Transverse colon (tissue), 4 donors: ENCODE data around the gene CALY. TPM values are rescaled to one million over a fixed set of nuclear protein-coding genes. Genes with fewer than 3 reads are reported as not detected.

Experiments used
- DNase-seq: peaks from one replicate; pipeline ENCODE4 v3.0.0-alpha.2; 2019
- H3K27ac ChIP-seq, 4 donors: fragments of 200-600 bp; sonication (generic); 2 replicates each; pipeline ENCODE4 v1.5.1; 2016 to 2018; ENCODE audit warnings: inconsistent platforms in 4 of 4
- H3K27me3 ChIP-seq: fragments of 200-600 bp; sonication (generic); 2 replicates; pipeline ENCODE4 v1.5.1; 2017; ENCODE audit warnings: inconsistent platforms
- H3K36me3 ChIP-seq, 4 donors: fragments of 200-600 bp; sonication (generic); 2 replicates each; pipeline ENCODE4 v1.5.1; 2017 to 2019; ENCODE audit warnings: inconsistent platforms in 4 of 4
- H3K4me1 ChIP-seq, 4 donors: fragments of 200-600 bp; sonication (generic); 2 replicates each; pipeline ENCODE4 v1.5.1; 2017 to 2020; ENCODE audit warnings: inconsistent platforms in 4 of 4
- H3K4me3 ChIP-seq, 4 donors: fragments of 200-600 bp; sonication (generic); 1 replicate in 1 of 4; 2 replicates in 3 of 4; pipeline versions ENCODE4 v1.5.1 to v1.6.1; 2017 to 2019; ENCODE audit warnings: inconsistent platforms in 4 of 4
- H3K9me3 ChIP-seq, 2 donors: fragments of 200-600 bp; sonication (generic); 2 replicates each; pipeline ENCODE4 v1.5.1; 2017 to 2019; ENCODE audit warnings: inconsistent platforms in 2 of 2
- EP300 ChIP-seq: sonication (generic); formaldehyde crosslinking; IDR thresholded peaks from one replicate; pipeline ENCODE4 v1.6.1; 2017; ENCODE audit warnings: antibody characterized with exemption, low read depth
- POLR2A ChIP-seq: fragments of 450-650 bp; IDR thresholded peaks from one replicate; pipeline ENCODE4 v1.6.1; 2016; ENCODE audit warnings: antibody characterized with exemption, mild to moderate bottlenecking, moderate library complexity
- POLR2AphosphoS5 ChIP-seq, 3 donors: sonication (generic); formaldehyde crosslinking; IDR thresholded peaks; one replicate each; pipeline ENCODE4 v1.6.1; 2016; ENCODE audit warnings: antibody characterized with exemption in 3 of 3
- WGBS, 2 donors: methylation state at CpG; one replicate each; pipeline ENCODE4 v1.1.5; 2018; ENCODE audit warnings: low coverage in 1 of 2; 5-methylcytosine and 5-hydroxymethylcytosine counted together
- in situ Hi-C, 4 donors: fragments of 200-750 bp; cut with MboI; loops; one replicate each; pipeline versions ENCODE4 v1.15.0 to v1.15.1; 2017; ENCODE audit warnings: low sequenced_read_pairs in 3 of 4, low pct_ligation_motif_present in 1 of 4, low pct_unique_long_range_greater_than_20kb in 1 of 4
- intact Hi-C: fragments of 100-400 bp; cut with DNase I; formaldehyde crosslinking; loops from one replicate; pipeline ENCODE4 v1.15.1; 2023; ENCODE audit warnings: low total_unique reads
- total RNA-seq, 4 donors: library from RNA; depleted of rRNA; stranded (reverse); fragments of >200 nt; gene quantifications; one replicate each; pipeline ENCODE4 v1.1.0, GENCODE V29; 2016
- TF ChIP-seq, protein P1 (sequence below), 5 experiments: fragments of 200-600 bp in 3 of 5; fragments of 450-650 bp in 2 of 5; sonication (generic) in 3 of 5; IDR thresholded peaks; 1 replicate in 2 of 5; 2 replicates in 3 of 5; pipeline ENCODE4 v1.5.1; 2016 to 2017; ENCODE audit warnings: antibody characterized with exemption in 5 of 5, inconsistent platforms in 3 of 5, mild to moderate bottlenecking in 2 of 5, moderate library complexity in 1 of 5

The CALY gene
- total RNA-seq, 4 donors from 2014 or later: 0.82 to 1.3 TPM; not detected in 2

GRCh38 chr10:133359554-133359971 lies 22.9 kb upstream of the CALY start:
- 28 to 33% methylated on average over 1 to 6 of the region's 6 CpGs for WGBS, 2 donors
- H3K4me1 ChIP-seq: peaks cover 5 to 36% (median 25%) of the 10 kb centered on the region in 4 donors
- intact Hi-C loops (no loop called here), in situ Hi-C loops (no loop called here)
- peak overlapping the region; percentile 29 to 81 (median 38) for H3K27ac ChIP-seq
- H3K9me3 ChIP-seq: no peaks in the 10 kb centered on the region
- TF ChIP-seq POLR2AphosphoS5 (IDR thresholded peaks at IDR 0.05) (peak in 2 of 3 donors; percentile 35 to 40), POLR2A (no peak)
- no peak overlapping the region for H3K4me3 ChIP-seq
- peak; percentile 82 for DNase-seq
- H3K36me3 ChIP-seq: peaks cover 0 to 13% (median 6%) of the 10 kb centered on the region in 4 donors
- no peaks in the 10 kb centered on the region for H3K27me3 ChIP-seq

- WGBS, 2 donors: 84% methylated on average over 11 of the region's 11 CpGs; no CpG with 5 or more reads in 1 of the 2 donors
- Histone ChIP-seq H3K27me3 (no peaks in the 10 kb centered on the region), H3K4me3 (no peak overlapping the region), H3K4me1 (peaks cover 5 to 33% (median 25%) of the 10 kb centered on the region in 4 donors), H3K36me3 (peaks cover 0 to 9% (median 4%) of the 10 kb centered on the region in 4 donors), H3K27ac (peak overlapping the region; percentile 29 to 81 (median 42)), H3K9me3 (no peaks in the 10 kb centered on the region)
- intact Hi-C loops (no loop called here), in situ Hi-C loops (no loop called here)
- TF ChIP-seq POLR2A (no peak), EP300 (no peak), POLR2AphosphoS5 (IDR thresholded peaks at IDR 0.05) (no peak)
- TF ChIP-seq, protein P1, sequence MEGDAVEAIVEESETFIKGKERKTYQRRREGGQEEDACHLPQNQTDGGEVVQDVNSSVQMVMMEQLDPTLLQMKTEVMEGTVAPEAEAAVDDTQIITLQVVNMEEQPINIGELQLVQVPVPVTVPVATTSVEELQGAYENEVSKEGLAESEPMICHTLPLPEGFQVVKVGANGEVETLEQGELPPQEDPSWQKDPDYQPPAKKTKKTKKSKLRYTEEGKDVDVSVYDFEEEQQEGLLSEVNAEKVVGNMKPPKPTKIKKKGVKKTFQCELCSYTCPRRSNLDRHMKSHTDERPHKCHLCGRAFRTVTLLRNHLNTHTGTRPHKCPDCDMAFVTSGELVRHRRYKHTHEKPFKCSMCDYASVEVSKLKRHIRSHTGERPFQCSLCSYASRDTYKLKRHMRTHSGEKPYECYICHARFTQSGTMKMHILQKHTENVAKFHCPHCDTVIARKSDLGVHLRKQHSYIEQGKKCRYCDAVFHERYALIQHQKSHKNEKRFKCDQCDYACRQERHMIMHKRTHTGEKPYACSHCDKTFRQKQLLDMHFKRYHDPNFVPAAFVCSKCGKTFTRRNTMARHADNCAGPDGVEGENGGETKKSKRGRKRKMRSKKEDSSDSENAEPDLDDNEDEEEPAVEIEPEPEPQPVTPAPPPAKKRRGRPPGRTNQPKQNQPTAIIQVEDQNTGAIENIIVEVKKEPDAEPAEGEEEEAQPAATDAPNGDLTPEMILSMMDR (IDR thresholded peaks at IDR 0.05): no peak
- DNase-seq: no peak
Measured at GRCh38 chr10:133358925-133359310, 22.2 kb upstream of the CALY start.

- DNase-seq: no peak
- Histone ChIP-seq H3K9me3 (no peaks in the 10 kb centered on the region), H3K4me3 (peak overlapping the region in 1 of 4 donors; percentile 58), H3K27ac (peak overlapping the region; percentile 35 to 81 (median 64)), H3K27me3 (no peaks in the 10 kb centered on the region), H3K4me1 (peaks cover 5 to 33% (median 25%) of the 10 kb centered on the region in 4 donors), H3K36me3 (peaks cover 0 to 8% (median 2%) of the 10 kb centered on the region in 4 donors)
- TF ChIP-seq, protein P1 (IDR thresholded peaks at IDR 0.05): no peak
- TF ChIP-seq POLR2AphosphoS5 (IDR thresholded peaks at IDR 0.05): peak in 1 of 3 donors; percentile 18
- intact Hi-C loops: no loop called here
- in situ Hi-C loops: no loop called here
- 83% methylated on average over 26 of the region's 41 CpGs; no CpG with 5 or more reads in 1 of the 2 donors for WGBS, 2 donors
Measured at GRCh38 chr10:133358162-133358924, 21.6 kb upstream of the CALY start.

GRCh38 chr10:133357285-133358161 lies 20.8 kb upstream of the CALY start, which contains the start of gene FUOM:
Gene FUOM (minus strand): TSS chr10:133358019. CDS start chr10:133358007, 12 bp downstream.
- TF ChIP-seq POLR2AphosphoS5 (IDR thresholded peaks at IDR 0.05) (peak in 1 of 3 donors; percentile 50), POLR2A (no peak)
- intact Hi-C loops: no loop called here
- Histone ChIP-seq H3K4me3 (peak within 1 kb of the TSS; percentile 47 to 79 (median 62)), H3K27me3 (no peaks in the 10 kb centered on the region), H3K9me3 (no peaks in the 10 kb centered on the region), H3K36me3 (peaks cover 0 to 4% (median 0%) of the 10 kb centered on the region in 4 donors), H3K4me1 (peaks cover 5 to 33% (median 25%) of the 10 kb centered on the region in 4 donors), H3K27ac (peak within 1 kb of the TSS; percentile 63 to 81 (median 75))
- peak; percentile 58 for DNase-seq
- WGBS, 2 donors: 1% methylated on average over 30 of the region's 83 CpGs; no CpG with 5 or more reads in 1 of the 2 donors
- in situ Hi-C loops: no loop called here
